Measurements from ENCODE around the gene PTPRG. TPM values are rescaled to one million over a fixed set of nuclear protein-coding genes. Genes with fewer than 3 reads are reported as not detected.
A peak's percentile ranks its signal among the peaks of the same experiment; 100 is the strongest.

PTPRG gene
- polyA plus RNA-seq, 1 donor (not counting 4 experiments of a cell fraction or from before 2014, with no cell fraction given), result 12.1 TPM

- Histone ChIP-seq H3K9me3 (ENCODE audit: control insufficient read depth, low read depth, low read length) (no peaks in the 10 kb centered on the region), H3K4me3 (ENCODE audit: control insufficient read depth in 2 of 3, extremely low read depth in 1 of 3, insufficient read depth in 2 of 3, low read depth in 1 of 3, low read length in 3 of 3) (no peak overlapping the region), H3K4me1 (ENCODE audit: control insufficient read depth, extremely low read depth, insufficient read depth, low read length) (no peaks in the 10 kb centered on the region), H3K27me3 (ENCODE audit: control insufficient read depth, extremely low read depth, insufficient read depth, low read length) (no peaks in the 10 kb centered on the region), H3K36me3 (ENCODE audit: control insufficient read depth in 2 of 2, extremely low read depth in 1 of 2, insufficient read depth in 2 of 2, low read length in 2 of 2) (peaks cover 0 to 7% of the 10 kb centered on the region in 2 experiments), H4K20me1 (ENCODE audit: control insufficient read depth, extremely low read depth, insufficient read depth, low read length) (peaks cover 3% of the 10 kb centered on the region), H3K9ac (ENCODE audit: control insufficient read depth, extremely low read depth, insufficient read depth, low read length) (no peak overlapping the region), H3K4me2 (ENCODE audit: control insufficient read depth, extremely low read depth, insufficient read depth, low read depth, low read length) (no peak overlapping the region), H3K27ac (ENCODE audit: control insufficient read depth, insufficient read depth, low read length) (no peak overlapping the region), H2AFZ (ENCODE audit: control insufficient read depth, low read length) (no peak overlapping the region), H3K9me1 (ENCODE audit: control insufficient read depth, extremely low read depth, insufficient read depth, low read length) (no peaks in the 10 kb centered on the region), H3K79me2 (ENCODE audit: control insufficient read depth, insufficient read depth, low read length) (no peaks in the 10 kb centered on the region)
- dilution Hi-C loops (cut with MboI; ENCODE audit: extremely low pct_ligation_motif_present, low sequenced_read_pairs), result no loop called here
- TF ChIP-seq EZH2 (IDR thresholded peaks at IDR 0.05; ENCODE audit: low read length) (no peak), CTCF (optimal IDR thresholded peaks at IDR 0.05 in 1 of 3, IDR thresholded peaks at IDR 0.05 in 1 of 3, conservative IDR thresholded peaks at IDR 0.05 in 1 of 3; ENCODE audit: extremely low read depth in 1 of 3, insufficient read depth in 2 of 3, low read length in 3 of 3) (no peak)
- FAIRE-seq, result no peak
- no peak for DNase-seq (ENCODE audit: low read depth, low spot score)
These were observed 637.8 kb downstream of the PTPRG start for GRCh38 chr3:62199126-62199525.

GRCh38 chr3:62201438-62202035 is 640.2 kb downstream of the PTPRG start:
- FAIRE-seq (peak; percentile 76), DNase-seq (ENCODE audit: low read depth, low spot score) (no peak)
- H3K27ac ChIP-seq (ENCODE audit: control insufficient read depth, insufficient read depth, low read length), result no peak overlapping the region
- TF ChIP-seq CTCF (optimal IDR thresholded peaks at IDR 0.05 in 1 of 3, IDR thresholded peaks at IDR 0.05 in 1 of 3, conservative IDR thresholded peaks at IDR 0.05 in 1 of 3; ENCODE audit: extremely low read depth in 1 of 3, insufficient read depth in 2 of 3, low read length in 3 of 3) (peak; percentile 35 to 52 (median 43)), EZH2 (IDR thresholded peaks at IDR 0.05; ENCODE audit: low read length) (no peak)
- H2AFZ ChIP-seq (ENCODE audit: control insufficient read depth, low read length), result no peak overlapping the region
- H3K27me3 ChIP-seq (ENCODE audit: control insufficient read depth, extremely low read depth, insufficient read depth, low read length), result no peaks in the 10 kb centered on the region
- no peak overlapping the region for H3K9ac ChIP-seq (ENCODE audit: control insufficient read depth, extremely low read depth, insufficient read depth, low read length)
- H3K9me1 ChIP-seq (ENCODE audit: control insufficient read depth, extremely low read depth, insufficient read depth, low read length), result no peaks in the 10 kb centered on the region
- H3K4me2 ChIP-seq (ENCODE audit: control insufficient read depth, extremely low read depth, insufficient read depth, low read depth, low read length), result no peak overlapping the region
- H3K36me3 ChIP-seq (ENCODE audit: control insufficient read depth in 2 of 2, extremely low read depth in 1 of 2, insufficient read depth in 2 of 2, low read length in 2 of 2), result peaks cover 0 to 5% of the 10 kb centered on the region in 2 experiments
- peaks cover 3% of the 10 kb centered on the region for H4K20me1 ChIP-seq (ENCODE audit: control insufficient read depth, extremely low read depth, insufficient read depth, low read length)
- H3K9me3 ChIP-seq (ENCODE audit: control insufficient read depth, low read depth, low read length), result no peaks in the 10 kb centered on the region
- H3K4me1 ChIP-seq (ENCODE audit: control insufficient read depth, extremely low read depth, insufficient read depth, low read length), result no peaks in the 10 kb centered on the region
- H3K4me3 ChIP-seq (ENCODE audit: control insufficient read depth in 2 of 3, extremely low read depth in 1 of 3, insufficient read depth in 2 of 3, low read depth in 1 of 3, low read length in 3 of 3), result no peak overlapping the region
- dilution Hi-C loops (cut with MboI; ENCODE audit: extremely low pct_ligation_motif_present, low sequenced_read_pairs), result no loop called here
- no peaks in the 10 kb centered on the region for H3K79me2 ChIP-seq (ENCODE audit: control insufficient read depth, insufficient read depth, low read length)

Measured in keratinocyte (primary cell).